SK-N-SH (cell line): ENCODE data around the gene CASP4. TPM values are rescaled to one million over a fixed set of nuclear protein-coding genes. Genes with fewer than 3 reads are reported as not detected.

ENCODE experiments used
- CTCF ChIA-PET: fragments of 300-600, 350-600 bp; formaldehyde crosslinking; extraction: SDS; loops from one replicate; lab custom pipeline; 2021; lab: Yijun Ruan, JAX
- POLR2A ChIA-PET: fragments of 350-600 bp; sonication (Branson Sonifier 250); formaldehyde crosslinking; extraction: SDS; loops from one replicate; lab custom pipeline; 2020; ENCODE audit warnings: antibody characterized with exemption, inconsistent platforms; lab: Yijun Ruan, JAX
- DNase-seq: peaks from one replicate; pipeline ENCODE4 v3.0.0; 2012
- H2AFZ ChIP-seq: fragments of 200-600 bp; sonication (generic); 2 replicates; pipeline ENCODE4 v1.8.1; 2016; ENCODE audit warnings: antibody characterized with exemption, mild to moderate bottlenecking, low read depth
- H3F3A ChIP-seq: fragments of 200-600 bp; sonication (generic); replicated peaks from 2 replicates; pipeline ENCODE3; 2016; ENCODE audit warnings: antibody characterized with exemption, mild to moderate bottlenecking; ENCODE audit not compliant: insufficient read depth
- H3K27ac ChIP-seq, 2 experiments: fragments of 200-500 bp in 1 of 2; fragments of 200-600 bp in 1 of 2; sonication (Bioruptor generic) in 1 of 2; sonication (generic), shearing (Covaris generic) in 1 of 2; 2 replicates each; pipeline versions ENCODE4 v1.5.1 to v1.6.1; 2014 to 2016; ENCODE audit warnings: low read depth in 2 of 2, inconsistent platforms in 1 of 2, low read length in 1 of 2, mild to moderate bottlenecking in 1 of 2, mixed read lengths in 1 of 2
- H3K27me3 ChIP-seq: fragments of 200-600 bp; sonication (generic), shearing (Covaris generic); 2 replicates; pipeline ENCODE4 v1.6.1; 2016; ENCODE audit warnings: mixed run types; ENCODE audit not compliant: insufficient read depth
- H3K36me3 ChIP-seq, 2 experiments: fragments of 200-500 bp in 1 of 2; fragments of 200-600 bp in 1 of 2; sonication (Bioruptor generic) in 1 of 2; sonication (generic) in 1 of 2; replicated peaks in 1 of 2; 2 replicates each; pipeline versions ENCODE3 to v1.5.1; 2014 to 2016; ENCODE audit warnings: low read length in 1 of 2, mild to moderate bottlenecking in 1 of 2; ENCODE audit not compliant: insufficient read depth in 2 of 2, control insufficient read depth in 1 of 2
- H3K4me1 ChIP-seq, 2 experiments: fragments of 200-500 bp in 1 of 2; fragments of 200-600 bp in 1 of 2; sonication (Bioruptor generic) in 1 of 2; sonication (generic), shearing (Covaris generic) in 1 of 2; 2 replicates each; pipeline versions ENCODE4 v1.5.1 to v1.6.1; 2014 to 2016; ENCODE audit warnings: low read depth in 1 of 2, low read length in 1 of 2, mixed run types in 1 of 2; ENCODE audit not compliant: insufficient read depth in 2 of 2, control insufficient read depth in 1 of 2
- H3K4me2 ChIP-seq: fragments of 200-600 bp; sonication (generic), shearing (Covaris generic); 2 replicates; pipeline ENCODE4 v1.6.1; 2017; ENCODE audit warnings: mixed run types
- H3K4me3 ChIP-seq, 2 experiments: fragments of 200-500 bp in 1 of 2; fragments of 200-600 bp in 1 of 2; sonication (Bioruptor generic) in 1 of 2; sonication (generic), shearing (Covaris generic) in 1 of 2; 2 replicates each; pipeline versions ENCODE4 v1.5.1 to v1.8.1; 2014 to 2016; ENCODE audit warnings: low read depth in 2 of 2, inconsistent platforms in 1 of 2, low read length in 1 of 2, mild to moderate bottlenecking in 1 of 2, mixed read lengths in 1 of 2, moderate library complexity in 1 of 2
- H3K79me2 ChIP-seq: fragments of 200-600 bp; sonication (generic); 2 replicates; pipeline ENCODE4 v1.8.1; 2017; ENCODE audit warnings: mild to moderate bottlenecking; ENCODE audit not compliant: insufficient read depth
- H3K9ac ChIP-seq: fragments of 200-600 bp; sonication (generic); 2 replicates; pipeline ENCODE4 v1.6.1; 2017; ENCODE audit warnings: mixed run types
- H3K9me2 ChIP-seq: fragments of 200-600 bp; sonication (generic); 2 replicates; pipeline ENCODE4 v1.6.1; 2017; ENCODE audit warnings: mixed run types
- H3K9me3 ChIP-seq: fragments of 200-600 bp; sonication (generic); 2 replicates; pipeline ENCODE4 v1.6.1; 2017; ENCODE audit warnings: mixed run types, mild to moderate bottlenecking, moderate library complexity
- H4K20me1 ChIP-seq: fragments of 200-600 bp; sonication (generic); 2 replicates; pipeline ENCODE4 v1.6.1; 2017; ENCODE audit warnings: mild to moderate bottlenecking, mixed run types; ENCODE audit not compliant: insufficient read depth
- CTCF ChIP-seq: fragments of 200-600 bp; sonication (generic); IDR thresholded peaks from 2 replicates; pipeline ENCODE4 v1.6.1; 2017; ENCODE audit warnings: antibody characterized with exemption, mild to moderate bottlenecking, moderate library complexity
- EP300 ChIP-seq, 2 experiments: IDR thresholded peaks; 2 replicates each; pipeline versions ENCODE4 v1.4.0 to v1.6.1; 2012; ENCODE audit warnings: borderline replicate concordance in 1 of 2, low read depth in 1 of 2, low read length in 1 of 2
- FOSL2 ChIP-seq: IDR thresholded peaks from 2 replicates; pipeline ENCODE4 v1.4.0; 2012; ENCODE audit warnings: low read depth, mild to moderate bottlenecking, moderate library complexity, borderline replicate concordance
- FOXJ3 ChIP-seq: sonication (generic); formaldehyde crosslinking; IDR thresholded peaks from 2 replicates; pipeline ENCODE4 v1.5.1; 2020; ENCODE audit warnings: mild to moderate bottlenecking, missing genetic modification reagents
- GATA2 ChIP-seq: sonication (generic); formaldehyde crosslinking; IDR thresholded peaks from 2 replicates; pipeline ENCODE4 v1.5.0; 2020; ENCODE audit warnings: mild to moderate bottlenecking, missing genetic modification reagents
- IRF3 ChIP-seq: fragments of 150-350 bp; IDR thresholded peaks from 2 replicates; pipeline ENCODE4 v1.6.1; 2016; ENCODE audit warnings: mild to moderate bottlenecking, low read depth, low read length
- MAX ChIP-seq: IDR thresholded peaks from 2 replicates; pipeline ENCODE4 v1.4.0; 2012; ENCODE audit warnings: low read depth
- MEF2A ChIP-seq: IDR thresholded peaks from 2 replicates; pipeline ENCODE4 v1.4.0; 2012; ENCODE audit warnings: low read depth, borderline replicate concordance
- MXI1 ChIP-seq: IDR thresholded peaks from 2 replicates; pipeline ENCODE4 v1.6.1; 2012; ENCODE audit warnings: mild to moderate bottlenecking, low read depth, low read length, improper control_type of control experiment
- NFIC ChIP-seq: IDR thresholded peaks from 2 replicates; pipeline ENCODE4 v1.4.0; 2012; ENCODE audit warnings: borderline replicate concordance
- NRF1 ChIP-seq: IDR thresholded peaks from 2 replicates; pipeline ENCODE4 v1.6.1; 2012; ENCODE audit warnings: low read depth, mild to moderate bottlenecking, low read length
- RCOR1 ChIP-seq: fragments of 150-350 bp; IDR thresholded peaks from 2 replicates; pipeline ENCODE4 v1.6.1; 2017; ENCODE audit warnings: antibody characterized with exemption, low read length
- REST ChIP-seq: IDR thresholded peaks from 2 replicates; pipeline ENCODE4 v1.6.1; 2012; ENCODE audit warnings: mild to moderate bottlenecking, low read depth, low read length, moderate library complexity
- SMC3 ChIP-seq: IDR thresholded peaks from 2 replicates; pipeline ENCODE4 v1.6.1; 2012; ENCODE audit warnings: low read depth, low read length, improper control_type of control experiment
- TAF1 ChIP-seq: IDR thresholded peaks from 2 replicates; pipeline ENCODE4 v1.6.1; 2012; ENCODE audit warnings: low read depth, mild to moderate bottlenecking, low read length, moderate library complexity, borderline replicate concordance
- TCF12 ChIP-seq: IDR thresholded peaks from 2 replicates; pipeline ENCODE4 v1.4.0; 2012
- YY1 ChIP-seq: IDR thresholded peaks from 2 replicates; pipeline ENCODE4 v1.4.0; 2012; ENCODE audit warnings: low read depth, mild to moderate bottlenecking
- WGBS: methylation state at CpG from one replicate; pipeline ENCODE4 v1.1.6; 2017; ENCODE audit warnings: low lambda C conversion rate; 5-methylcytosine and 5-hydroxymethylcytosine counted together
- polyA plus RNA-seq, 3 experiments: library from polyadenylated mRNA; depleted of rRNA; stranded (reverse); fragments of >200 nt; gene quantifications; 2 replicates each; pipeline ENCODE4 v1.2.3, GENCODE V29; 2012

Gene CASP4
- polyA plus RNA-seq, 1 of the 3 experiments (the other 2 are of a cell fraction), result 9.1 TPM

GRCh38 chr11:104912102-104912501 is 56.3 kb downstream of the CASP4 start:
- Histone ChIP-seq H4K20me1 (no peaks in the 10 kb centered on the region), H3K4me2 (no peak overlapping the region), H3K36me3 (no peaks in the 10 kb centered on the region), H3K27me3 (no peaks in the 10 kb centered on the region), H3K79me2 (no peaks in the 10 kb centered on the region), H3K4me3 (no peak overlapping the region), H3F3A (no peaks in the 10 kb centered on the region), H2AFZ (no peak overlapping the region), H3K9me3 (no peaks in the 10 kb centered on the region), H3K4me1 (no peaks in the 10 kb centered on the region), H3K27ac (no peak overlapping the region), H3K9ac (no peak overlapping the region), H3K9me2 (no peaks in the 10 kb centered on the region)
- no peak for DNase-seq
- no peak for TF ChIP-seq MAX
- no peak for TF ChIP-seq FOSL2
- TF ChIP-seq IRF3, result no peak
- no peak for TF ChIP-seq TAF1
- TF ChIP-seq CTCF, result no peak
- TF ChIP-seq NFIC, result no peak
- TF ChIP-seq MEF2A, result no peak
- TF ChIP-seq TCF12, result no peak
- no peak for TF ChIP-seq MXI1
- TF ChIP-seq REST, result no peak
- no peak for TF ChIP-seq EP300 (IDR thresholded peaks at IDR 0.05; ENCODE audit: borderline replicate concordance in 1 of 2, low read depth in 1 of 2, low read length in 1 of 2)
- no peak for TF ChIP-seq RCOR1
- TF ChIP-seq NRF1, result no peak
- no peak for TF ChIP-seq YY1
- no peak for TF ChIP-seq GATA2 (CRISPR knock-in tag)
- no peak for TF ChIP-seq FOXJ3
- no peak for TF ChIP-seq SMC3
- WGBS, result 43% methylated on average over 3 of the region's 3 CpGs
- CTCF ChIA-PET, result no interaction called here
- POLR2A ChIA-PET, result no interaction called here
